Measurements from ENCODE around the gene FAM53B. TPM values are rescaled to one million over a fixed set of nuclear protein-coding genes. Genes with fewer than 3 reads are reported as not detected.
A peak's percentile ranks its signal among the peaks of the same experiment; 100 is the strongest.
"Not testable (repeated sequence)": the region's sequence is repeated elsewhere in the genome, so short reads cannot be mapped to it uniquely, and the experiment has no call there.

FAM53B gene
- total RNA-seq, 2 donors from 2014 or later, result 16.6 to 21.8 TPM

GRCh38 chr10:124610851-124611250 lies 133.3 kb downstream of the FAM53B start:
- not testable (repeated sequence) for ATAC-seq; H3K9me3 Mint-ChIP-seq; H3K36me3 Mint-ChIP-seq; H3K27me3 Mint-ChIP-seq; DNase-seq (ENCODE audit: low spot score)
- Mint-ChIP-seq H3K27ac (peak overlapping the region in 1 of 2 donors; percentile 71), H3K4me3 (peak overlapping the region; percentile 22), H3K4me1 (ENCODE audit: low read depth in 2 of 2) (peaks cover 30 to 43% of the 10 kb centered on the region in 2 donors)

- H3K27me3 Mint-ChIP-seq; H3K27ac Mint-ChIP-seq; DNase-seq (ENCODE audit: low spot score); ATAC-seq; H3K36me3 Mint-ChIP-seq; H3K9me3 Mint-ChIP-seq; H3K4me3 Mint-ChIP-seq: not testable (repeated sequence)
- H3K4me1 Mint-ChIP-seq (ENCODE audit: low read depth in 2 of 2), result peaks cover 30 to 37% of the 10 kb centered on the region in 2 donors
These were observed 134.0 kb downstream of the FAM53B start for GRCh38 chr10:124610186-124610585.

GRCh38 chr10:124609698-124610097 lies 134.5 kb downstream of the FAM53B start:
- Mint-ChIP-seq H3K9me3 (no peaks in the 10 kb centered on the region), H3K27ac (no peak overlapping the region), H3K4me1 (ENCODE audit: low read depth in 2 of 2) (peaks cover 25 to 32% of the 10 kb centered on the region in 2 donors)

GRCh38 chr10:124608093-124608721 lies 136.0 kb downstream of the FAM53B start:
- no peak for DNase-seq (ENCODE audit: low spot score)
- Mint-ChIP-seq H3K9me3 (no peaks in the 10 kb centered on the region), H3K4me3 (no peak overlapping the region), H3K27ac (no peak overlapping the region), H3K27me3 (no peaks in the 10 kb centered on the region), H3K4me1 (ENCODE audit: low read depth in 2 of 2) (peaks cover 18 to 22% of the 10 kb centered on the region in 2 donors), H3K36me3 (no peaks in the 10 kb centered on the region)
- no peak for ATAC-seq

More at GRCh38 chr10:124609698-124610097, 134.5 kb downstream of the FAM53B start:
- DNase-seq (ENCODE audit: low spot score), result no peak
- no peaks in the 10 kb centered on the region for H3K27me3 Mint-ChIP-seq
- no peaks in the 10 kb centered on the region for H3K36me3 Mint-ChIP-seq
- H3K4me3 Mint-ChIP-seq, result no peak overlapping the region
- no peak for ATAC-seq

- Mint-ChIP-seq H3K9me3 (no peaks in the 10 kb centered on the region), H3K27ac (no peak overlapping the region), H3K4me1 (ENCODE audit: low read depth in 2 of 2) (peaks cover 18 to 22% of the 10 kb centered on the region in 2 donors), H3K4me3 (no peak overlapping the region), H3K27me3 (no peaks in the 10 kb centered on the region), H3K36me3 (no peaks in the 10 kb centered on the region)
- no peak for ATAC-seq
- DNase-seq (ENCODE audit: low spot score), result no peak
These were observed 136.5 kb downstream of the FAM53B start for GRCh38 chr10:124607693-124608092.

GRCh38 chr10:124606822-124607221 lies 137.4 kb downstream of the FAM53B start:
- DNase-seq (ENCODE audit: low spot score), result no peak
- Mint-ChIP-seq H3K9me3 (no peaks in the 10 kb centered on the region), H3K27ac (no peak overlapping the region), H3K36me3 (no peaks in the 10 kb centered on the region), H3K4me1 (ENCODE audit: low read depth in 2 of 2) (peaks cover 9 to 14% of the 10 kb centered on the region in 2 donors), H3K27me3 (no peaks in the 10 kb centered on the region), H3K4me3 (no peak overlapping the region)
- ATAC-seq, result no peak

GRCh38 chr10:124605856-124606812 lies 138.0 kb downstream of the FAM53B start:
- H3K4me1 Mint-ChIP-seq (ENCODE audit: low read depth in 2 of 2), result peaks cover 5 to 9% of the 10 kb centered on the region in 2 donors
- H3K27me3 Mint-ChIP-seq, result no peaks in the 10 kb centered on the region
- no peak overlapping the region for H3K27ac Mint-ChIP-seq
- H3K9me3 Mint-ChIP-seq, result no peaks in the 10 kb centered on the region
- DNase-seq (ENCODE audit: low spot score) (no peak), ATAC-seq (no peak)
- H3K36me3 Mint-ChIP-seq, result no peaks in the 10 kb centered on the region
- no peak overlapping the region for H3K4me3 Mint-ChIP-seq

GRCh38 chr10:124605481-124605855 lies 138.7 kb downstream of the FAM53B start:
- H3K9me3 Mint-ChIP-seq, result no peaks in the 10 kb centered on the region
- no peaks in the 10 kb centered on the region for H3K27me3 Mint-ChIP-seq
- H3K27ac Mint-ChIP-seq, result no peak overlapping the region
- ATAC-seq (no peak), DNase-seq (ENCODE audit: low spot score) (no peak)
- peaks cover 4 to 9% of the 10 kb centered on the region in 2 donors for H3K4me1 Mint-ChIP-seq (ENCODE audit: low read depth in 2 of 2)
- H3K4me3 Mint-ChIP-seq, result no peak overlapping the region
- H3K36me3 Mint-ChIP-seq, result no peaks in the 10 kb centered on the region

- Mint-ChIP-seq H3K4me3 (no peak overlapping the region), H3K4me1 (ENCODE audit: low read depth in 2 of 2) (peaks cover 3 to 9% of the 10 kb centered on the region in 2 donors), H3K36me3 (no peaks in the 10 kb centered on the region), H3K9me3 (no peaks in the 10 kb centered on the region), H3K27ac (no peak overlapping the region), H3K27me3 (no peaks in the 10 kb centered on the region)
- no peak for ATAC-seq
- peak; percentile 45 for DNase-seq (ENCODE audit: low spot score)
These were observed 139.2 kb downstream of the FAM53B start for GRCh38 chr10:124605001-124605370.

GRCh38 chr10:124604214-124605000 lies 139.8 kb downstream of the FAM53B start:
- Mint-ChIP-seq H3K4me1 (ENCODE audit: low read depth in 2 of 2) (peaks cover 0 to 4% of the 10 kb centered on the region in 2 donors), H3K9me3 (no peaks in the 10 kb centered on the region), H3K36me3 (no peaks in the 10 kb centered on the region), H3K27me3 (no peaks in the 10 kb centered on the region), H3K4me3 (no peak overlapping the region), H3K27ac (no peak overlapping the region)
- DNase-seq (ENCODE audit: low spot score) (peak; percentile 58), ATAC-seq (peak in 1 of 2 donors; percentile 8)

- peak; percentile 45 for DNase-seq (ENCODE audit: low spot score)
- H3K36me3 Mint-ChIP-seq, result no peaks in the 10 kb centered on the region
- no peak overlapping the region for H3K27ac Mint-ChIP-seq
- ATAC-seq, result no peak
- peaks cover 3 to 7% of the 10 kb centered on the region in 2 donors for H3K4me1 Mint-ChIP-seq (ENCODE audit: low read depth in 2 of 2)
- no peak overlapping the region for H3K4me3 Mint-ChIP-seq
- H3K27me3 Mint-ChIP-seq, result no peaks in the 10 kb centered on the region
- H3K9me3 Mint-ChIP-seq, result no peaks in the 10 kb centered on the region
These were observed 140.6 kb downstream of the FAM53B start for GRCh38 chr10:124603376-124604213.

- Mint-ChIP-seq H3K36me3 (no peaks in the 10 kb centered on the region), H3K9me3 (no peaks in the 10 kb centered on the region), H3K4me3 (no peak overlapping the region), H3K27ac (no peak overlapping the region), H3K27me3 (no peaks in the 10 kb centered on the region), H3K4me1 (ENCODE audit: low read depth in 2 of 2) (peaks cover 5 to 10% of the 10 kb centered on the region in 2 donors)
- DNase-seq (ENCODE audit: low spot score) (peak; percentile 31), ATAC-seq (no peak)
These were observed 141.4 kb downstream of the FAM53B start for GRCh38 chr10:124602646-124603365.

Data from natural killer cell treated with Interleukin-12 subunit alpha and Interleukin-12 subunit beta and Interleukin-15 and Interleukin-18, amount 100 ng/mL, for 72 hours (primary cell).